Ascending aorta (tissue), 2 donors: Measurements from ENCODE around the gene PLK4. TPM values are rescaled to one million over a fixed set of nuclear protein-coding genes. Genes with fewer than 3 reads are reported as not detected.
"Not testable (repeated sequence)": the region's sequence is repeated elsewhere in the genome, so short reads cannot be mapped to it uniquely, and the experiment has no call there.

Experiments used
- DNase-seq, 2 donors: peaks; one replicate each; pipeline ENCODE4 v3.0.0-alpha.2; 2019; ENCODE audit warnings: low spot score in 2 of 2
- H3K27ac ChIP-seq, 2 donors: fragments of 200-600 bp; sonication (generic); one replicate each; pipeline ENCODE4 v1.5.1; 2016 to 2017; ENCODE audit warnings: mild to moderate bottlenecking in 1 of 2
- H3K27me3 ChIP-seq: fragments of 200-600 bp; sonication (generic); one replicate; pipeline ENCODE4 v1.5.1; 2017
- H3K36me3 ChIP-seq, 2 donors: fragments of 200-600 bp; sonication (generic); one replicate each; pipeline ENCODE4 v1.5.1; 2016
- H3K4me1 ChIP-seq, 2 donors: fragments of 200-600 bp; sonication (generic); one replicate each; pipeline ENCODE4 v1.5.1; 2016 to 2017; ENCODE audit warnings: mild to moderate bottlenecking in 1 of 2
- H3K4me3 ChIP-seq, 2 donors: fragments of 200-600 bp; sonication (generic); one replicate each; pipeline ENCODE4 v1.5.1; 2016 to 2017; ENCODE audit warnings: mild to moderate bottlenecking in 1 of 2
- H3K9me3 ChIP-seq, 2 donors: fragments of 200-600 bp; sonication (generic); one replicate each; pipeline ENCODE4 v1.5.1; 2016
- intact Hi-C: fragments of 100-400 bp; cut with DNase I; formaldehyde crosslinking; loops from one replicate; pipeline ENCODE4 v1.15.1; 2023
- total RNA-seq: library from RNA; depleted of rRNA; stranded (reverse); fragments of >200 nt; gene quantifications from one replicate; pipeline ENCODE4 v1.1.0, GENCODE V29; 2016
- TF ChIP-seq, protein P1 (sequence below), 3 experiments: fragments of 200-600 bp in 2 of 3; fragments of 450-650 bp in 1 of 3; sonication (generic) in 2 of 3; IDR thresholded peaks; one replicate each; pipeline ENCODE4 v1.5.1; 2016 to 2019; ENCODE audit warnings: antibody characterized with exemption in 3 of 3, mild to moderate bottlenecking in 1 of 3, moderate library complexity in 1 of 3

PLK4 gene
- total RNA-seq, 1 donor from 2014 or later = not detected

DNA sequence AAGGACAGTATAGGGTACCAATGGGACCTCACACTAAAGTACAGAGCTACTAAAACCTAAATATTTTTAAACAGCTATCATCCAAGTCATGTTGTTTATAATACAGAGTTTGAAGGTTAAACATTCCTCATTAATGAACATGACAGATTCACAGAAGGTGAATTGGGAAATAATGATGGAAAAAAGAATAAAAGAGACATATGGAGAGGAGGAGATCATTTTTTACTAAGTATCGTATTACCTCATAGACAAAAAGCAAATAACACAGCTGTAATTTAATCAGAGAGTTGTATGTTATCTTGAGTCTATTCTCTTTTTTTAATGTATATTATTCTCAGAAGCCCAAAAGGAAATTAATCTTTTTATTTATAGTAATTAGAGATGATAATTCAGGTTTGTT, 7.9 kb downstream of the PLK4 start:
- intact Hi-C loops = no loop called here
- H3K4me1 ChIP-seq = no peaks in the 10 kb centered on the region
- no peak overlapping the region for H3K27ac ChIP-seq
- H3K4me3 ChIP-seq = no peak overlapping the region
- TF ChIP-seq, protein P1, sequence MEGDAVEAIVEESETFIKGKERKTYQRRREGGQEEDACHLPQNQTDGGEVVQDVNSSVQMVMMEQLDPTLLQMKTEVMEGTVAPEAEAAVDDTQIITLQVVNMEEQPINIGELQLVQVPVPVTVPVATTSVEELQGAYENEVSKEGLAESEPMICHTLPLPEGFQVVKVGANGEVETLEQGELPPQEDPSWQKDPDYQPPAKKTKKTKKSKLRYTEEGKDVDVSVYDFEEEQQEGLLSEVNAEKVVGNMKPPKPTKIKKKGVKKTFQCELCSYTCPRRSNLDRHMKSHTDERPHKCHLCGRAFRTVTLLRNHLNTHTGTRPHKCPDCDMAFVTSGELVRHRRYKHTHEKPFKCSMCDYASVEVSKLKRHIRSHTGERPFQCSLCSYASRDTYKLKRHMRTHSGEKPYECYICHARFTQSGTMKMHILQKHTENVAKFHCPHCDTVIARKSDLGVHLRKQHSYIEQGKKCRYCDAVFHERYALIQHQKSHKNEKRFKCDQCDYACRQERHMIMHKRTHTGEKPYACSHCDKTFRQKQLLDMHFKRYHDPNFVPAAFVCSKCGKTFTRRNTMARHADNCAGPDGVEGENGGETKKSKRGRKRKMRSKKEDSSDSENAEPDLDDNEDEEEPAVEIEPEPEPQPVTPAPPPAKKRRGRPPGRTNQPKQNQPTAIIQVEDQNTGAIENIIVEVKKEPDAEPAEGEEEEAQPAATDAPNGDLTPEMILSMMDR (IDR thresholded peaks at IDR 0.05) = no peak
- no peaks in the 10 kb centered on the region for H3K9me3 ChIP-seq
- H3K27me3 ChIP-seq = no peaks in the 10 kb centered on the region
- H3K36me3 ChIP-seq = no peaks in the 10 kb centered on the region
- no peak for DNase-seq

DNA sequence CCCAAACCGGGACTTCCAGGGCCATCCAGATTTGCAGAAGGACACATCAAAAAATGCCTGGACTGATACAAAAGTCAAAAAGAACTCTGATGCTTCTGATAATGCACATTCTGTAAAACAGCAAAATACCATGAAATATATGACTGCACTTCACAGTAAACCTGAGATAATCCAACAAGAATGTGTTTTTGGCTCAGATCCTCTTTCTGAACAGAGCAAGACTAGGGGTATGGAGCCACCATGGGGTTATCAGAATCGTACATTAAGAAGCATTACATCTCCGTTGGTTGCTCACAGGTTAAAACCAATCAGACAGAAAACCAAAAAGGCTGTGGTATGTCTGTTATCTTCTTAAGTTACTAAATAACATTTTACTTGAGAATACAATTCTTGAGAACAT, 9.2 kb downstream of the PLK4 start:
- Histone ChIP-seq H3K4me1 (no peaks in the 10 kb centered on the region), H3K4me3 (no peak overlapping the region), H3K27ac (no peak overlapping the region), H3K36me3 (no peaks in the 10 kb centered on the region), H3K27me3 (no peaks in the 10 kb centered on the region), H3K9me3 (no peaks in the 10 kb centered on the region)
- intact Hi-C loops = no loop called here
- DNase-seq = no peak
- TF ChIP-seq, protein P1 (IDR thresholded peaks at IDR 0.05) = no peak

DNA sequence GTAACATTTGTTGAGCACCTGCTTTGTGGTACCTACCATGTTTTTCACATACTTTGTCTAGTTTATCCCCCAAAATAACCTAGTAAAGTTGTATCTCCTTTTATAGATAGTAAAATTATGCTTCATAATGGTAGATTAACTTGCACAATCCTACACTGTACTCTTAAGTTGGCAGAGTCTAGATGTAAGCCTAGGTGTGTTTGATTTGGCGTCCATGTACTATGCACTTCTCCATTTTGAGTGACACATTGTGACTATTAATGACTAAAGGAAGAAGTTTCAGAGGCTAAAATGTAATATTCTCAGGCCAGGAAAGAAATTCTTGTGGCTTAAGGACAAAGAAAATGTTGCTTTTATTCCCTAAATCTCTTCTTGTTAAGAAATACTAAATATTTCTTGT, 15.4 kb downstream of the PLK4 start:
- H3K4me1 ChIP-seq = no peaks in the 10 kb centered on the region
- H3K27me3 ChIP-seq = no peaks in the 10 kb centered on the region
- H3K36me3 ChIP-seq = no peaks in the 10 kb centered on the region
- H3K27ac ChIP-seq = no peak overlapping the region
- TF ChIP-seq, protein P1 (IDR thresholded peaks at IDR 0.05) = no peak
- intact Hi-C loops = no loop called here
- H3K9me3 ChIP-seq = no peaks in the 10 kb centered on the region
- no peak overlapping the region for H3K4me3 ChIP-seq
- DNase-seq = no peak

DNA sequence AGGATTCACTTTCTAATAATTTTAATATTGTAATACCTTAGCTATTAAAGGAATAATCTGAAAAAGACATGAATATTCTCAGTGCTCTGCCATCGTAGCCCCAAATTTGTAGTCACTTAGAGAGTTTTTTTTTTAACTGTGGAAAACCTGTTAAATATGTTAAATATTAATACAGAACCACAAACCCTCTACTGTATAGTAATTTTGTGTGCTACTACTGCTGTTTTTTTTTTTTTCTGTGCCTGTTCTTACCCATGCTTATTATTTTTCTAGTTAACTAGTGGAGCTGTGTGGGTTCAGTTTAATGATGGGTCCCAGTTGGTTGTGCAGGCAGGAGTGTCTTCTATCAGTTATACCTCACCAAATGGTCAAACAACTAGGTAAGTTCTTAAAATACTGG, 15.8 kb downstream of the PLK4 start:
- H3K9me3 ChIP-seq = no peaks in the 10 kb centered on the region
- no peak for DNase-seq
- intact Hi-C loops = no loop called here
- no peaks in the 10 kb centered on the region for H3K36me3 ChIP-seq
- H3K4me1 ChIP-seq = no peaks in the 10 kb centered on the region
- no peak overlapping the region for H3K27ac ChIP-seq
- H3K4me3 ChIP-seq = no peak overlapping the region
- TF ChIP-seq, protein P1 (IDR thresholded peaks at IDR 0.05) = no peak
- H3K27me3 ChIP-seq = no peaks in the 10 kb centered on the region

DNA sequence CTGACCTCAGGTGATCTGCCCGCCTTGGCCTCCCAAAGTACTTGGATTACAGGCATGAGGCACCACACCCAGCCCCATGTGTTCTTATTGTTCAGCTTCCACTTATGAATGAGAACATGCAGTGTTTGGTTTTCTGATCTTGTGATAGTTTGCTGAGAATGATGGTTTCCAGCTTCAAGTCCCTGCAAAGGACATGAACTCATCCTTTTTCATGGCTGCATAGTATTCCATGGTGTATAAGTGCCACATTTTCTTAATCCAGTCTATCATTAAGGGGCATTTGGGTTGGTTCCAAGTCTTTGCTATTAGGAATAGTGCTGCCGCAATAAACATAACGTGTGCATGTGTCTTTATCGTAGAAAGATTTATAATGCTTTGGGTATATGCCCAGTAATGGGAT, 19.0 kb downstream of the PLK4 start:
- H3K27me3 ChIP-seq, H3K27ac ChIP-seq, DNase-seq, H3K36me3 ChIP-seq, intact Hi-C loops, H3K4me3 ChIP-seq, H3K4me1 ChIP-seq, H3K9me3 ChIP-seq: not testable (repeated sequence)

DNA sequence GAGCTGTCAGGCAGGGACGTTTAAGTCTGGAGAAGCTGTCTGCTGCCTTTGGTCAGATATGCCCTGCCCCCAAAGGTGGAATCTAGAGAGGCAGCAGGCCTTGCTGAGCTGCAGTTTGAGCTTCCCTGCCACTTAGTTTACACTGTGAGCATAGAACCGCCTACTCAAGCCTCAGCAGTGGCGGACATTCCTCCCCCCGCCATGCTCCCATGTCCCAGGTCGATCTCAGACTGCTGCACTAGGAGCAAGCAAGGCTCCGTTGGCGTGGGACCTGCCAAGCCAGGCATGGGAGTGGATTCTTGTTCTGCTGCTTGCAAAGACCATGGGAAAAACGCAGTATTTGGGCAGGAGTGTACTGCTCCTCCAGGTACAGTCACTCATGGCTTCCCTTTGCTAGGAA, 24.3 kb downstream of the PLK4 start:
- DNase-seq = no peak

More for the DNA sequence above, 24.3 kb downstream of the PLK4 start:
- Histone ChIP-seq H3K4me1 (no peaks in the 10 kb centered on the region), H3K9me3 (no peaks in the 10 kb centered on the region), H3K4me3 (no peak overlapping the region), H3K27ac (no peak overlapping the region), H3K36me3 (no peaks in the 10 kb centered on the region), H3K27me3 (no peaks in the 10 kb centered on the region)
- intact Hi-C loops = no loop called here
- TF ChIP-seq, protein P1 (IDR thresholded peaks at IDR 0.05) = no peak
